Mucosa of descending colon (tissue), 3 donors: ENCODE measurements around the gene ZNF680. TPM values are rescaled to one million over a fixed set of nuclear protein-coding genes. Genes with fewer than 3 reads are reported as not detected.
"Not testable (repeated sequence)": the region's sequence is repeated elsewhere in the genome, so short reads cannot be mapped to it uniquely, and the experiment has no call there.

ENCODE experiments used
- ATAC-seq: fragments of 200-7000 bp; cut with Tn5 transposase; one replicate; pipeline ENCODE4 v1.9.1; 2020; ENCODE audit warnings: mild to moderate bottlenecking, moderate library complexity
- DNase-seq, 3 donors: peaks; one replicate each; pipeline ENCODE4 v3.0.0-alpha.2; 2020
- H3K36me3 ChIP-seq: fragments of 200-600 bp; one replicate; pipeline ENCODE4 v1.8.0; 2021; ENCODE audit warnings: low read depth, mild to moderate bottlenecking
- H3K4me1 ChIP-seq: fragments of 200-600 bp; one replicate; pipeline ENCODE4 v1.8.0; 2021; ENCODE audit warnings: low read depth, mild to moderate bottlenecking
- H3K4me3 ChIP-seq: fragments of 200-600 bp; one replicate; pipeline ENCODE4 v1.8.0; 2021; ENCODE audit warnings: mild to moderate bottlenecking
- H3K9me3 ChIP-seq: fragments of 200-600 bp; one replicate; pipeline ENCODE4 v1.8.0; 2021; ENCODE audit warnings: mild to moderate bottlenecking
- CTCF ChIP-seq: fragments of 200-600 bp; IDR thresholded peaks from one replicate; pipeline ENCODE4 v1.8.0; 2022; ENCODE audit warnings: antibody characterized with exemption, mild to moderate bottlenecking
- intact Hi-C, 2 donors: fragments of 100-400 bp; cut with DNase I in 1 of 2; cut with micrococcal nuclease in 1 of 2; formaldehyde crosslinking; loops; one replicate each; pipeline versions ENCODE4 v1.11.0 to v1.11.1; 2022; cut with DNase I, micrococcal nuclease
- total RNA-seq, 3 donors: library from RNA; stranded (reverse); fragmentation: NEBNext Ultra II Directional in 2 of 3; extraction: Animal tissue kit (Norgen Biotek cat#: 25700) in 2 of 3; gene quantifications; one replicate each; pipeline versions ENCODE4 v1.2.1 to v1.2.4, GENCODE V29; 2021 to 2023
- donor health status: DM: no; HTN: no; CAD: no; lungs with moderate emphysema.
- donor health status: DM: no; HTN: no; CAD: no.
- donor health status: DM: no; HTN: yes; CAD: no.

The ZNF680 gene
- total RNA-seq, 3 donors from 2014 or later, result 8.7 to 11.9 (median 9.9) TPM

- no peaks in the 10 kb centered on the region for H3K36me3 ChIP-seq
- no peak overlapping the region for H3K4me3 ChIP-seq
- H3K4me1 ChIP-seq, result peaks cover 4% of the 10 kb centered on the region
- ATAC-seq (no peak), DNase-seq (no peak)
- intact Hi-C loops, result no loop called here
- peaks cover 7% of the 10 kb centered on the region for H3K9me3 ChIP-seq
- TF ChIP-seq CTCF, result no peak
These were observed 3.7 kb downstream of the ZNF680 start for GRCh38 chr7:64559206-64559605.

- Histone ChIP-seq H3K9me3 (peaks cover 7% of the 10 kb centered on the region), H3K36me3 (no peaks in the 10 kb centered on the region), H3K4me3 (no peak overlapping the region), H3K4me1 (peaks cover 4% of the 10 kb centered on the region)
- no peak for ATAC-seq
- DNase-seq, result no peak
- TF ChIP-seq CTCF, result no peak
- intact Hi-C loops, result no loop called here
These were observed 4.1 kb downstream of the ZNF680 start for GRCh38 chr7:64558781-64559180.

- no peak for DNase-seq
- no peak for TF ChIP-seq CTCF
- Histone ChIP-seq H3K9me3 (peaks cover 10% of the 10 kb centered on the region), H3K36me3 (no peaks in the 10 kb centered on the region), H3K4me3 (no peak overlapping the region), H3K4me1 (peaks cover under 1% of the 10 kb centered on the region)
- no peak for ATAC-seq
- intact Hi-C loops, result no loop called here
These were observed 4.6 kb downstream of the ZNF680 start for GRCh38 chr7:64558323-64558705.

GRCh38 chr7:64557601-64558322 is 5.1 kb downstream of the ZNF680 start:
- DNase-seq, result no peak
- no peak for TF ChIP-seq CTCF
- no peak for ATAC-seq
- intact Hi-C loops, result no loop called here
- no peak overlapping the region for H3K4me3 ChIP-seq
- H3K4me1 ChIP-seq, result no peaks in the 10 kb centered on the region
- peaks cover 12% of the 10 kb centered on the region for H3K9me3 ChIP-seq
- no peaks in the 10 kb centered on the region for H3K36me3 ChIP-seq

GRCh38 chr7:64555046-64555445 is 7.8 kb downstream of the ZNF680 start:
- ATAC-seq (no peak), DNase-seq (no peak)
- TF ChIP-seq CTCF, result no peak
- H3K4me1 ChIP-seq, result no peaks in the 10 kb centered on the region
- peaks cover 14% of the 10 kb centered on the region for H3K9me3 ChIP-seq
- intact Hi-C loops, result no loop called here
- no peak overlapping the region for H3K4me3 ChIP-seq
- H3K36me3 ChIP-seq, result no peaks in the 10 kb centered on the region

GRCh38 chr7:64554188-64554587 is 8.7 kb downstream of the ZNF680 start:
- DNase-seq, intact Hi-C loops, H3K36me3 ChIP-seq, H3K4me1 ChIP-seq, ATAC-seq, H3K4me3 ChIP-seq: not testable (repeated sequence)
- H3K9me3 ChIP-seq, result peaks cover 17% of the 10 kb centered on the region
